Transverse colon (tissue), 3 donors: Measurements from ENCODE around the gene GRIPAP1.

Experiments used
- POLR2A ChIP-seq: fragments of 450-650 bp; IDR thresholded peaks from one replicate; pipeline ENCODE4 v1.6.1; 2016; ENCODE audit warnings: antibody characterized with exemption, mild to moderate bottlenecking, moderate library complexity
- TF ChIP-seq, protein P1 (sequence below), 5 experiments: fragments of 200-600 bp in 3 of 5; fragments of 450-650 bp in 2 of 5; sonication (generic) in 3 of 5; IDR thresholded peaks; 1 replicate in 2 of 5; 2 replicates in 3 of 5; pipeline ENCODE4 v1.5.1; 2016 to 2017; ENCODE audit warnings: antibody characterized with exemption in 5 of 5, inconsistent platforms in 3 of 5, mild to moderate bottlenecking in 2 of 5, moderate library complexity in 1 of 5

DNA sequence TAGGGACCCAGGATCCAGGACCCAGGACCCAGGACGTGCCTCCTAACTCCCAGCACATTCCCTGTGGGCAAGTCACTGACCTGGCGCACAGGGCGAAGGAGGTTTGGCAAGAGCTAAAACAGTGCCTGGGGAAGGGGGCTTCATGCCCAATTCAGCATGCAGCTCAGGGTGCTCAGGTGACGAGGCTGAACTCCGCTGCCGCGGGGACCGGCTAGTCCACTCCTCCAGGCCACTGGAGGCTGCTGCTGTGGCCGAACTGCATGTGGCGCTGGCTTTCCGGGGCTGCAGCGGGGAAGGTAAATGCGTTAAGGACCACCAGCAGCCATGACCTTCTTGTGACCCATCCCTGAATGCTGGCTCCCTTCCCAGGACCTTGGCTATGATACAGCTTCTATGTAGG is 78.3 kb downstream of the GRIPAP1 start:
- no peak for TF ChIP-seq POLR2A
- TF ChIP-seq, protein P1, sequence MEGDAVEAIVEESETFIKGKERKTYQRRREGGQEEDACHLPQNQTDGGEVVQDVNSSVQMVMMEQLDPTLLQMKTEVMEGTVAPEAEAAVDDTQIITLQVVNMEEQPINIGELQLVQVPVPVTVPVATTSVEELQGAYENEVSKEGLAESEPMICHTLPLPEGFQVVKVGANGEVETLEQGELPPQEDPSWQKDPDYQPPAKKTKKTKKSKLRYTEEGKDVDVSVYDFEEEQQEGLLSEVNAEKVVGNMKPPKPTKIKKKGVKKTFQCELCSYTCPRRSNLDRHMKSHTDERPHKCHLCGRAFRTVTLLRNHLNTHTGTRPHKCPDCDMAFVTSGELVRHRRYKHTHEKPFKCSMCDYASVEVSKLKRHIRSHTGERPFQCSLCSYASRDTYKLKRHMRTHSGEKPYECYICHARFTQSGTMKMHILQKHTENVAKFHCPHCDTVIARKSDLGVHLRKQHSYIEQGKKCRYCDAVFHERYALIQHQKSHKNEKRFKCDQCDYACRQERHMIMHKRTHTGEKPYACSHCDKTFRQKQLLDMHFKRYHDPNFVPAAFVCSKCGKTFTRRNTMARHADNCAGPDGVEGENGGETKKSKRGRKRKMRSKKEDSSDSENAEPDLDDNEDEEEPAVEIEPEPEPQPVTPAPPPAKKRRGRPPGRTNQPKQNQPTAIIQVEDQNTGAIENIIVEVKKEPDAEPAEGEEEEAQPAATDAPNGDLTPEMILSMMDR (IDR thresholded peaks at IDR 0.05): no peak
